DMS114 treated with DMSO at 0.1 percent for 48 hours (cell line): ENCODE data around the gene DCDC2C.
A peak's percentile ranks its signal among the peaks of the same experiment; 100 is the strongest.

Experiments used
- DNase-seq: peaks from one replicate; lab custom pipeline; 2025; ENCODE audit not compliant: unreplicated experiment; lab: John Stamatoyannopoulos, UW

The DCDC2C gene

DNA sequence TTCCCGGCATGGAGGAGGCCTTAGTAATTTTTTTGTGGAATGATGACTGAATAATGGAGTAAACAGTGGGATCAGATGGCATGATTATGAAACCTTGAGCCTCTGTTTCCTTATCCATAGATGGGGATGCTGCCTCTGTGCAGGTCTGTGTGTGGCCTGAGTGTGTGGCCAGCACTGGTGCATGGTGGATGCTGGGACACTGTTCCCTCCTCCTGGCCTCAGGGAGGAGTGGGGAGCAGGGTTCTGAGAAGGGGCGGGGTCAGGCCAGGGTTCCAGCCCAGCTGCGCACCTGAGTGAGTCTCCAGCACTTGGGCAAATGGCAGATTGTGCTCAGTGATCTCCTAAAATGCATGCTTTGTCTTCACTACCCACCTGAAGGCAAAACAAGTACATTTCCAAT is 66.4 kb downstream of the DCDC2C start:
- no peak for DNase-seq

DNA sequence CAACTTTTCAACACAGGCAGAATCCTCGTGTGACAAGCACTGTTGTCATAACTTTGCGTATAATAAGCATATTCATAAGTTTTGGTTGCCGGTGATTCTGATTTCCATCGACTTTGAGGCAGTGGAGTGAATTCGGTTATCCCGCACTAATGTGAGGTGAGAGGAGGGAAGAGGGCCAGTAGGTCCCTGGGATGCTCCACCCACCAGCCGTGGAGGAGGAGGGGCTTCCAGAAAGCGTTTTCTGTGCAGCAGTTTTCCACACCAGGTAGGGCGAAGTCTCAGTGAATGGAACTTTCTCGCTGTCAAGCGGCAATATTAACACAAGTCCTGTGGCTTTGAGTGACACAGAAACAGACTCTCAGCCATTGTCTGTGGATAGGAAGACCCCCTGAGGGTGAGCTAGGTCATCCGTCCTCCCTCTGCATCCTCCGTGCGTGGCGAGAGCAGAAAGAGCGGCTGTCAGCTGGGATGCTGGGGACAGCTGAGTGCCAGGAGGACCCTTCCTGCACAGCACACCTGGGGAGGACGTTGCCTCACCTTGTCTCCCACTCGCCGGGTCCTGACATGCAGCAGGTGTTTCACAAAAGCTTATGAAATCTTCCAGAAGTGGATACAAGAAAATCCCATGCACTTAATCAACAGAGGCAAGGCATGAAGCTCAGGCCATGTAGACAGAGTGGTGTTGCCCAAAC is 67.5 kb downstream of the DCDC2C start:
- DNase-seq: no peak

DNA sequence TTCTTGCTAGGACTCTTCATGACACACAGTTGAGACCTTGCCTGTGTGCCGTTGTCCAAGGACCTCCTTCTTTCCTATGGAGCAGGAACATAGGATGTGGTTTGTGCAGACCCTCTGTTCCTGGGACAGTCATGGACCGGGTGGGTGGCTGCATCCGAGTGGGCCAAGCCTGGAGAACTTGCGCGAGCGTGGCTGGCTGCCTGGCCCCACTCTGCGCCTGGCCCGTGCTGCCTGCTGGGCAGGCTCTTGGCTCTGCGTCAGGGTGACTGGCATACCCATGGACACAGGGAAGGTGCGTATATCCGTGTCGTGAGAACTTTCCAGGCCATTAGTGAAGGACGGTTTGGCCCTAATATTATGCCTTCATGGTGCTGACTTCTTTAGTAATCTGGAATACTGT is 68.2 kb downstream of the DCDC2C start:
- no peak for DNase-seq

DNA sequence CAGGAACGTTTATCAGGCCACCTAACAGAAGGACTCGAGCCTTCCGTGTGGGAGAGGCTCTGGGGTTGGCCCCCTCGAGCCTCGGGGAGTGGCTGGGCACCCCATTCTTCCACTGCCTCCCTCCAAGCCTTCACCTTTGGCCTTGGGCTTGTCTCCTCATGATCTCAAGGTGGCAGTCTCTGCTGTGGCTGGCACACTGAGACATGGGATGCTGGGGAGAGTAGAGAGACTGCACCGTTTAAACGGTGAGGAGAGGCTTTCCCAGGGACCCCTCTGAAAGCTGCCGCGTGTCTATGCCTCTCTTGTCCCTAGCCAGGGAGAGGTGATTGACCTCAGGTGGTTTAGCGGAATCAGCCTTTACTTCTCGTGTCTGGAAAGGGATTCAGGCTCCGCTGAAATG is 71.0 kb downstream of the DCDC2C start:
- DNase-seq: no peak

DNA sequence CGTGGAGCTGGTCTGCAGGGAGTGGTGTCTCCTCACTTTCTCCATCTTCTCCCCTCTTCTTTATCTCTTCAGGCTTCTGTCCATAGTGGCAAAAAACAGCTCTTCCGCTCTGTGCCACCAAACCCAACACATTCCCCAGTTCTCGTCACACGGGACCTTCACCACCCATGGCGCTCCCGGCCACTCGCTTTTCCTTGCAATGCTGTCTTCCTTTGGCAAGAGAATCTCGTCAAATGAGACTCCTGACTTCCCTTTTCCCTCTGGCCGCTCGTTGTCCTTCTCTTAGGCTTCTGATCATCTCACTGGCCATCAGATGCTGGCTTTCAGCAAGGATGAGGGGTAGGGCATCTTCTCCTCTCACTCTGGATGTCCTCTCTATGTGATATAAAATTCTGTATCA is 72.9 kb downstream of the DCDC2C start:
- DNase-seq: no peak

DNA sequence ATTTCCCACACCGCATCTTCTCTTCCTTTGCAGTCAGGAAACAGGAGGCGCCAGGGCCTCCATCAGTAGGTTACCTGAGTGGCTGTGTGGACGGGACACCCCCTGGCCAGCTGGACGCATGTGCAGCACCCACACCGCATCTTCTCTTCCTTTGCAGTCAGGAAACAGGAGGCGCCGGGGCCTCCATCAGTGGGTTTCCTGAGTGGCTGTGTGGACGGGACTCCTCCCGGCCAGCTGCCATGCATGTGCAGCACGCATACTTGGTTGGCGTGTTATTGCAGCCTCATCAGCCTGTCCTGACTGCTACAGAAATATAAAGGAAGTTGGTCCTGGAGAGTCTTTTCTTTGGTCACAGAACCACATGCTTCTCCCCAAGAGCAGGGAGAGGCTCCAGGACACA is 74.6 kb downstream of the DCDC2C start:
- DNase-seq: no peak

DNA sequence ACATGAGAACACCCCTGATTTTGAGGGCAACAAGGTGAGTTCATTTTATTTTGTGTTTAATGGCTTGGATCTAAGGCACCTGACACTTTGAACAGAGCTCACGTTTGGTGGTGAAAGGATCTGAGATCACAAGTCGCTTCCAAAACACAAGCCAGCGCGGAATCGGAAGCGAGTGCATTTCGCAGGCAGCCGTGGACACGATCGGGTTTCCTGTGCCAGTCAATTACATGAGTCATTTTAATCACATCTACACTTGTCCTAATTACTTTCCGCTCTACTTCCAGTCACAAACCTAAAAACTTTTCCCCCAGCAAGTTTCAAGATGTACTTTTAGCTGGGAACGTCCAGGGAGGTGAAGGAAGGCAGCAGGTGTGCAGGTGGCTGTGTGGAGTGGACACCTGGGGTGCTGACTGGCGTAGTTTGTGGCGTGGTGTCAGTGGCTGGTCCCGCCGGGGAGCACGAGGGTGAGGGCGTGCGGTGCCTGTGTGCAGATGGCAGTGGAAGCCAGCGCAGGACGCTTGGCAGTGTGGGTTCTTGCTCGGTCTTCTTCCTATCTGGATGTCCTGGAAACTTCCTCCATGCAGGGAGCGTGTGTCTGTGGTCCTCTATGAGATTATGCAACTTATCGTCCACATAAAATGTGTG is 75.6 kb downstream of the DCDC2C start:
- no peak for DNase-seq

DNA sequence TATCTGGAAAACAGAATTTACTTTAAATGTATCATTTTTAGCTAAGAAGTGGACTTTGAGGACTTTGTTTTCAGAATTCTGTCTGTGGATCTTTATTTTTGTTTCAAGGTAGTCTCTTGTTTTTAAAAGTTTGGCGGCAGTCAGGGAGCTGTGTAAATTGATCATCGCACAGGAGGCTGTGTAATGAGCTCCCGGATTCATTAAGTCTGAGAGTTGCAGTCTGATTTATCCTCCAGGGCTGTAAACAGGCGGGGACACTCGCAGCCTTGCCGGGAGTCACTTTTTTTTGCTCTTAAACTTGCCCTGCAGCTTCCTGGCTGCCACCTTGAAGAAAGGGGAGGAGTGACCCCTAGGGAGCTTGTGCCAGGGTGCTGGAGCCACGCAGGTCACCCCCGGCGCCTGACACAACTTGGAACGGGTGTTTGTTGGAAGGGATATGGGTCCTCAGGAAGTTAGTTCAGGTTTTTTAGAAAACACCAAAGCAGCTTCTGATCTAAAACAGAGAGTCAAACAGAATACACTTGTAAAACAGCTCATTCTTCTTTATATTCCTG is 76.2 kb downstream of the DCDC2C start:
- no peak for DNase-seq

DNA sequence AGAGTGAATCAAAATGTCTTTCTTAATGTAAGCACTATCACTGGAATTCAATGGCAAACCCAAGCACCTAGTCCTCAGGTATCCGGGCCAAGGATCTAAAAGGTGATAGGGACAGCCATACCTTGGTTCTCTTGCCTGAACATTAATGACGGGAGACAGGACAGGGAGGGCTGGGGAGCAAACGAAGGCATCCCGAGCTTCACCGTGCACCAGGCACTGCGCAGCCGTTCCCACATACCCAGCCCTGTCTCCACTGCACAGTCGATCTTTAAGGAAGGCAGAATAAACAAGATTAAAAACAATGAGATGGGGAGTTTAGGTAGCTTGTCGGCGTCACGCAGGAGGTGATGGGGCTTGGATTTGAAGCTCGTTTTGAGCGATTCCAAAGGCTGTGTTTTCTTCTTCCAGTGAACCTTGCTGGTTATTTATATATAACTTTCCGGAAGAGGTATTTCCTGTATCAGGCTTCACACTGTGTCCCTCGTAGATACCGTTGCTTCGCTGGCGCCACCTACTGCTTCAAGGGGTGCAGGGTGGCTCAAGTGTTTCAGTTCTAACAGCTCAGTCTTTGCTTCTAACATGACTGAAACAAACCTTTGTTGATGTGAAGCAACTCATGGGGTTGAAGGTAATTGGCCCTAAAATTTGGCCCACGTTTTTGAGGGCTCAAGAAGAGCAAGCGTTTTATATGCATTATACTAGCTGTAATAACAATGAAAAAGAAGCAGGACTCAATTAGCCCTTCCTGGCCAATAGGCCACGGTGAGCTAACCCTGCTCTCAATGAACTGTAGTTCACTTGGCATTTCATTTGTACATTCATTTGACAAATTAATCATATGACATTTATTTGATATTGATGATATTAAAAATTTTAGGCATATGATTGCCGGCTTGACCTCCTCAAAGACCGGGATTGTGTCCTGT is 77.4 kb downstream of the DCDC2C start:
- DNase-seq: peak; percentile 55

DNA sequence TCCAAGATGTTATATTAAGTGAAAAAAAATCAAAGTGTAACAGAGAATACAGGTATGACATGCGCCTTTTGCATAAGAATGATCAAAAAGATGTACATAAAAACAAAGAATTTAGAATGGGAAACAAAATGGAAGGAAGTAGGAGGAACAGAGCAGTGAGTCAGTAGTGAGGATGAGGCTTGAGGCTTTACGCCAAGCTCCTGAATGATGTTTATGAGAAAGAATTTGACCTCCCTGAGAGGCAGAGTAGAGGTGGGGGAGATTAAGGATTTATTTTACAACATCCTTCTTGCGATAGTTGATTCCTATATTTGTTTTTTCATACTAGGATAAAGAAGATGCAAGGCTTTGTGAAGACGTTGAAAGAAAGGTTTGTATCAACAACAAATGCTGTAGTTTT is 81.4 kb downstream of the DCDC2C start:
- DNase-seq: no peak

DNA sequence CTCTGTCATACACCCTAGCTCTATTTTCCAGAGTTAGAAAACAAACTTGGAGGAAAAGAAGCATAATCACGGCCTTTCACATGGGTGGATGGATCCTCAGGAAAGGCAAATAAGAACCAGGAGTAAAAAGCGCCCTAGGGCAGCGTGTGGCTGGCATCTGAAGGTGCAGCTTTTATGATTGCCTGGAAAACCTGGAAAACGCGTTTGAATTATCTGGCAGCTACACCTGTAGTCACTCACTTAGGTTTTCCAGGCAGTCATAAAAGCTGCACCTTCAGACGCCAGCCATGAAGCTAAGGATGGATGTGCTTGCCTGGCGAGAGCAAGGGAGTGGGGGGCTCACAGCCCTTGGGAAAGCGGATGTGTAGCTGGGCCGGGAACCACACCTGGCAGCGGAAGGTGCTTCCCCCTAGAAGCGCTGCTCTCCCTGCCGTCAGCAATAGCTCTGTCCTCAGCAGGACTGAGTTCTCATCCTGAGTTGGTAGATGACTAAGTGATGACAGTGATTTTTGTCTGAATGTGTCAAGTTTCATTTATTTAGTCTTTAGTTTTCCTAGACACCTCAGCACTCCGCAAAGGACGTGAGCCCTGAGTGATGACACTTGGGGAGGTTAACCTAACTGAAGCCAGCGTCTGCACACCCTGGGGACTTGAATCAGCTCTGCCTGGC is 82.0 kb downstream of the DCDC2C start:
- DNase-seq: no peak

DNA sequence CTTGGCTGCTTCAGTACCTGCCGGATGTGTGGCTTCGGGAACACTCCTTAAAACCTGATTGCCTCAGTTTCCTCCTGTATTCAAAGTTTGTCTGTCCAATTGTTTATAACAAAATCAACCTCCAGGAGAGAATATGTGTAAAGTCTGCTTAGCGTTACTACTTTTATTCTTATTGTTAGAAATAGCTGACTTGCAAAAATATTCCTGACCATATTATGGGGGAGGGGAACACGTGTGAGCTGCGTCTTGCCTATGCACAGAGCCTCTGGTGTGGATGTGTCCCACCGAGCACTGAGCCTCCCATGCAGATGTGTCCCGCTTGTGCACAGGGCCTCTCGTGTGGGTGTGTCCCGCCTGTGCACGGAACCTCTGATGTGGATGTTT is 82.5 kb downstream of the DCDC2C start:
- DNase-seq: no peak

DNA sequence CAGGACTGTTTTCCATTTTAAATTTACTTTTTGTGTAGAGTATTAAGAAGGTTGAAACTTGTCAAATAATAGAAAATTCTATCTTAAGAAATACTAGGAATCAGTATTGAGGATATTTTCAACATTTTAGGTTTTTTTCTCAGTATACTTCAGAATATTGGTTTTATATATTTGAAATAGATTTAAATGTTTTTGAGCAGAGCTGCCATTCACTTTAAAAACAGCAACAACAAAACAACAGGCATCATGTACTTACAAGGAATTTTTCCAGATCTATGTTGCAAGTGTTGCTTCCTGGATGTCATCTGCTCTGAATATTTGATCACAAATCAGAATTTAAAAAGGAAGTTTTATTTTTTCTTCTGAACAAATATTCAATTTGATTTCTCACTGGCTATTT is 84.4 kb downstream of the DCDC2C start:
- DNase-seq: no peak

DNA sequence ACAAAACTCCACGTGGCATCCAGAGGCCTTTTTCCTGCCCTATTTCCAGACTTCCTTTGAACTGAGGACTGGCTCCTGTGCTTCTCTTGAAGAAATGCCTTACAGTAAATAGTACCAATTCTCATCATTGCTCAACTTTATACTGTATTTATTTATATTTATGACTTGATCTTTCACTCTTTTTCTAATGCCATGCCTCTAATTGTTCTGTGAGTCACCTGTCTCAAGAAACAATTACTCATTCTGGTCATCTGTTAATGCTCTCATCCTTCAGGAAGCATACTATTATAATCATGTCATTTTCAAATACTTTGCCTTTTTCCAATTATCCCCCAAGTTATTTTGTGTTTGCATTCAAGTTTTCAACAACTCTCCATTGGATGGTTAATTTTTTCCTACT is 85.9 kb downstream of the DCDC2C start:
- no peak for DNase-seq

DNA sequence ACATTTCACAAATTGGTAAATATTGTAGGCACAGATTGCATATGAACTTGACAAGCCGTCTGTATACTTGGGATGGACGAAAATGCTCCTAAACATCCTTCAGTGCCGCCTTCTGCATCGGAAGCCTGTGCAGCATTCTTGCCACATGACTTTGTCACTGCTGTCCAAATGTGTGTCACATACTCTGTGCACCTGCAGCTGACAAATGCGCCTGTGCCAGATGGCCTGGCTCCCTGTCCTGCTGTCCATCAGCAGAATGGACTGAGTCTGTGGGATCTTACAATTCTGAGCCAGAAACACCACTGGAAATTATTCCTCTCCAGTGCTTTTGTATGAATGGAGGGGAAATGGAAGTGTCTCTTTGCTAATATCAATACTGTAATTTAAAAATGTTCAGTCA is 89.9 kb downstream of the DCDC2C start:
- DNase-seq: no peak

DNA sequence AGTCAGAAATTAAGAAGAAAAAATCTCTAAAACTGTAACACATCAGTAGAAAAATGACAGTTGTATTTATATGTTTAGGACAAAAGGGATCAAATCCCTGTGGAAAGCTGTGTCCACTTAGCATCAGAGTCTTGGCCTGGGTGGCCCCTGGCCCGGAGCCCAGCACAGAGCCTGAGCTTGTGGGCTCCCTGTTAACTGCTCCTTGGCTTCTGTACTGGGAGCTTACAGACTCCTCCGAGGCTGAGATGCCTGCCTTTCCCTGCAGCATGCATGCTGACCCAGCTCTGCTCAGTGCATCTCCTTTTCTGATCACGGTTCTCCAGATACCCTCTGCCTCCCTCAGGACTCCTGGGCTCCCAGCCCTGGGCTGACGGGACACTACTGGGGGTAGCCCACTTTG is 98.1 kb downstream of the DCDC2C start:
- DNase-seq: no peak

DNA sequence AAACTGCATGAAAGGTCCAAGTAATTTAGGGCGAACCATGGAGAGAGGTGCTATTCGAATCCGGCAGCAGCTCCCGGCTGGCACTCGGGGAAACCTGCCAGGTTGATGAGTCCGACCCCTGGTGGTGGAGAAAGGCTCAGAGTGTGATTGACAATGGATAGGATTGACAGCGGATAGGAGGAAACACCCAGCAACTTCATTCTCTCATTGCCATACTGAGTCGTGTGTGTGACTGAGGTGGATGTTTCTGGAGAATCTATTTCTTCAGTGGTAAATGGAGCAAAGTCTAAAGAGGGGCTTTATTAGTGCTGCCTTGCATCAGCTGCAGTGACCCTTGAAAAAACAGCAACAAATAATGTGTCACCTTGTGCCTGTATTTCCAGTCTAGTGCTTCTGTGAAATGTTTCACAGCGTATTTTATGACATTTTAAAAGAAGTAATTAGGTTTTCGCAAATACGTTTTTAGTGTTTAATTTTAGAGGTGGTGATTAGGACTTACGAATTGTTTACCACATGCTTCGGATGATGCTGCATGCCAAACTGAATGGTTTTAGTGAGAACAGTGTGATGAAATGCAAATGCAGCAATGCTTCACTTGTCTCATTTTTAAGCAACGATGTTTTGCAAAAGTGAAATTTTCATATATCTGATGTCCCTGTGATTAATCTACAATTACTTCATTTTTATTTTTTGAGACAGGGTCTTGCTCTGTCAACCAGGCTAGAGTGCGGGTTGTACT is 102.0 kb downstream of the DCDC2C start:
- no peak for DNase-seq

DNA sequence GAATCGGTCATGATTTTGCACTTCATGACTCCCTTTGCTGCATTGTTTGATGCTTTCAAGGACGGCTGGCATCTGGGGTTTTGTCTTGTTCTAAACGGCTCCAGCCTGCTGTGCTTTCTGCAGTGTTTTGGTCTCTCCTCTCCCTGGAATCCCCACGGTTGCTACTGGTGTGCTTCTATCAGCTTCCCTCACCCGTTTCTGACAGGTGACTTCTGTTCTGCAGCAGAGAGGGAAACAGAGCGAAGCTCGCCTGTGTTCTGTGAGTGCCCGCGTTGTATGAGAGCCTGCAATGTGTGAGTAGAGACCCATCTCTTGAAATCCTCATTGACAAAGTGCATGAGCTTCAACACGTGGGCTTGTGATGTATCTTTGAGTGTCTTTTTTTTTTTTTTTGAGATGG is 102.8 kb downstream of the DCDC2C start:
- no peak for DNase-seq

DNA sequence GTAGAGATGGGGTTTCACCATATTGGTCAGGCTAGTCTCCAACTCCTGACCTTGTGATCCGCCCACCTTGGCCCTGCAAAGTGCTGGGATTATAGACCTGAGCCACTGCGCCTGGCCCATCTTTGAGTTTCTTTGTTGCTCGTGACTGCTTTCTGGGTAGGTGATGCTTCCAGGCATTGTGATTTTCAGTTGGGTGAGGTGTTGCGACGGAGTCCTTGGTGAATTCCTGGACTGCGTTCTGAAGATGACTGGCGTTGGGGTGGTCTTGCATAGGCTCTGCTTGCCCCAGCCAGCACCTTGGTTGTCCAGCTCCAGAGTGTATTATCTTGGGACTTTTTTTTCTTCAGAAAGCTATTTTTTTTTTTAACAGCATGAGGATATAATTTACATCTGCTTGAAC is 103.4 kb downstream of the DCDC2C start:
- DNase-seq: no peak

DNA sequence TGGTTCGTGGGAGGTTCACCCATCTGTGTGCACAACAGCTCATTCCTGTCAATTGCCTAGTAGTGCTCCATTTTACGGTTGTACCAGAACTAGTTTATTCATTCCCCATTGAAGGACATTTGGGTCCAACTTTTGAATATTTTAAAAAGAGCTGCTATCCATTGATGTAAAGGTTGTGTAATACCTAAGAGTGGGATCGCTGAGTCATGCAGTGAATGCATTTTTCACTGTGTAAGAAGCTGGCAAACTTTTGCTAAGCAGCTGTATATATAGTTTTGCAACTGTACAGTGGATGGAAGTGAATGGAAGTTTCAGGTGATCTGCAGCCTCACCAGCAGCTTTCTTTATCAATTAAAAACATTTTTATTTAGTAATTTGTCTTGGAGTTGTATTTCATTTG is 104.5 kb downstream of the DCDC2C start:
- DNase-seq: no peak
